Heart right ventricle (tissue), 16 donors: ENCODE data around the gene TMEM98. TPM values are rescaled to one million over a fixed set of nuclear protein-coding genes. Genes with fewer than 3 reads are reported as not detected.

Experiments
- ATAC-seq, 8 donors: fragments of 200-7000 bp; cut with Tn5 transposase; one replicate each; pipeline ENCODE4 v1.9.1; 2020; ENCODE audit warnings: mild to moderate bottlenecking in 8 of 8, moderate library complexity in 8 of 8, moderate number of reproducible peaks in 1 of 8
- DNase-seq, 2 donors: peaks; one replicate each; pipeline ENCODE4 v3.0.0-alpha.2; 2020
- H3K27ac ChIP-seq, 10 donors: fragments of 200-600 bp; sonication (generic) in 2 of 10; one replicate each; pipeline versions ENCODE4 v1.5.0 to v1.8.0; 2020 to 2022; ENCODE audit warnings: mild to moderate bottlenecking in 3 of 10
- H3K27me3 ChIP-seq, 7 donors: fragments of 200-600 bp; one replicate each; pipeline ENCODE4 v1.8.0; 2021 to 2022; ENCODE audit warnings: mild to moderate bottlenecking in 2 of 7
- H3K36me3 ChIP-seq, 9 donors: fragments of 200-600 bp; sonication (generic) in 1 of 9; one replicate each; pipeline versions ENCODE4 v1.5.0 to v1.8.0; 2020 to 2022; ENCODE audit warnings: mild to moderate bottlenecking in 2 of 9
- H3K4me1 ChIP-seq, 9 donors: fragments of 200-600 bp; sonication (generic) in 1 of 9; one replicate each; pipeline versions ENCODE4 v1.5.0 to v1.8.0; 2020 to 2022; ENCODE audit warnings: mild to moderate bottlenecking in 4 of 9
- H3K4me3 ChIP-seq, 10 donors: fragments of 200-600 bp; sonication (generic) in 2 of 10; one replicate each; pipeline versions ENCODE4 v1.5.0 to v1.8.0; 2020 to 2022; ENCODE audit warnings: mild to moderate bottlenecking in 7 of 10, moderate library complexity in 2 of 10
- H3K9me3 ChIP-seq, 11 donors: fragments of 200-600 bp in 10 of 11; sonication (generic) in 2 of 11; one replicate each; pipeline versions ENCODE4 v1.5.0 to v1.8.0; 2013 to 2022; ENCODE audit warnings: mild to moderate bottlenecking in 2 of 11, control low read depth in 1 of 11, moderate library complexity in 1 of 11
- CTCF ChIP-seq, 9 donors: fragments of 200-600 bp; sonication (generic) in 2 of 9; IDR thresholded peaks; one replicate each; pipeline versions ENCODE4 v1.5.0 to v1.8.0; 2021 to 2022; ENCODE audit warnings: antibody characterized with exemption in 9 of 9, mild to moderate bottlenecking in 5 of 9, moderate library complexity in 1 of 9
- WGBS, 2 donors: extraction: QIAGEN DNeasy Blood & Tissue Kit; methylation state at CpG; one replicate each; pipeline ENCODE4 v1.1.7; 2013; ENCODE audit warnings: inconsistent platforms in 1 of 2; 5-methylcytosine and 5-hydroxymethylcytosine counted together
- intact Hi-C, 10 donors: fragments of 100-400 bp; cut with DNase I; formaldehyde crosslinking; loops; one replicate each; pipeline versions ENCODE4 v1.11.1 to v1.14.2; 2022
- polyA plus RNA-seq, 2 donors: library from polyadenylated mRNA; stranded (reverse); fragments of 200-250 nt; gene quantifications; one replicate each; pipeline ENCODE4 v1.2.3, GENCODE V29; 2013
- total RNA-seq, 10 donors: library from RNA; stranded (reverse); fragmentation: NEBNext Ultra II Directional in 3 of 10; extraction: Animal tissue kit (Norgen Biotek cat#: 25700) in 3 of 10; gene quantifications; one replicate each; pipeline versions ENCODE4 v1.2.1 to v1.2.4, GENCODE V29; 2021 to 2023
- donor health status: Arrhythmogenic right ventricular cardiomyopathy.
- donor health status: ischemic (EF 13 %, LVEDD 7.1; RV severe dilation, severe dysfunction).
- donor health status: healthy with polysubstance abuse.
- donor health status: DM: no; HTN: yes; CAD: no.
- donor health status: DM: no; HTN: no; CAD: no.
- donor health status: ischemic (EF 25% LVEDD 6.9; RV normal size, moderate dysfunction).
- donor health status: ischemic (EF 25% LVEDD 5.7; RV mildly dilated, moderate dysfunction).
- donor health status: healthy.
- donor health status: DM: yes; HTN: yes; CAD: no.
- donor health status: Ischemic cardiomyopathy.
- donor health status: ischemic (EF 35%, LVEDD 5.7; RV mildly dilated, moderate dysfunction).
- donor health status: nonischemic (EF 11% LVEDD 7.7; RV severe dilation, severe dysfunction).
- donor health status: DM: yes; HTN: yes; CAD: no.
- donor health status: PGD.
- donor health status: ischemic (EF 29% LVEDD 5.4; RV normal size, mild dysfunction).
- donor health status: nonischemic (EF 23%, LVEDD 6.1; RV moderate dilation, normal function).

Gene TMEM98
- total and polyA plus RNA-seq, 12 donors = 5.2 to 19.5 (median 9.9) TPM

GRCh38 chr17:32894245-32894644 lies 33.7 kb upstream of the TMEM98 start:
- 21 to 23% methylated on average over 4 of the region's 4 CpGs for WGBS, 2 donors
- no peak for ATAC-seq

GRCh38 chr17:32896647-32897258 lies 31.2 kb upstream of the TMEM98 start:
- Histone ChIP-seq H3K27ac (no peak overlapping the region), H3K36me3 (no peaks in the 10 kb centered on the region), H3K27me3 (no peaks in the 10 kb centered on the region), H3K4me3 (no peak overlapping the region), H3K9me3 (no peaks in the 10 kb centered on the region), H3K4me1 (no peaks in the 10 kb centered on the region)
- DNase-seq (no peak), ATAC-seq (peak in 2 of 8 donors; percentile 6 to 33)
- WGBS, 2 donors = 74 to 93% methylated on average over 2 of the region's 2 CpGs
- intact Hi-C loops = no loop called here
- no peak for TF ChIP-seq CTCF (IDR thresholded peaks at IDR 0.05)

More at GRCh38 chr17:32894245-32894644, 33.7 kb upstream of the TMEM98 start:
- H3K9me3 ChIP-seq = no peaks in the 10 kb centered on the region
- no peak for DNase-seq
- no peak overlapping the region for H3K4me3 ChIP-seq
- no peaks in the 10 kb centered on the region for H3K36me3 ChIP-seq
- no peak overlapping the region for H3K27ac ChIP-seq
- H3K27me3 ChIP-seq = no peaks in the 10 kb centered on the region
- intact Hi-C loops = no loop called here
- TF ChIP-seq CTCF (IDR thresholded peaks at IDR 0.05) = no peak
- H3K4me1 ChIP-seq = no peaks in the 10 kb centered on the region

GRCh38 chr17:32899236-32900013 lies 28.5 kb upstream of the TMEM98 start:
- intact Hi-C loops = loop anchor here in 1 of 10 donors (10.0 kb wide), 1 partner anchor 235 kb away; no protein-coding TSS in a partner anchor
- TF ChIP-seq CTCF (IDR thresholded peaks at IDR 0.05) = no peak
- WGBS, 2 donors = 56 to 62% methylated on average over 2 of the region's 2 CpGs
- H3K36me3 ChIP-seq = no peaks in the 10 kb centered on the region
- peaks cover 0 to 6% (median 0%) of the 10 kb centered on the region in 7 donors for H3K27me3 ChIP-seq
- H3K27ac ChIP-seq = no peak overlapping the region
- no peak overlapping the region for H3K4me3 ChIP-seq
- DNase-seq = no peak
- no peak for ATAC-seq
- H3K9me3 ChIP-seq = no peaks in the 10 kb centered on the region
- H3K4me1 ChIP-seq = no peaks in the 10 kb centered on the region

GRCh38 chr17:32901743-32902142 lies 26.2 kb upstream of the TMEM98 start:
- intact Hi-C loops = loop anchor here in 1 of 10 donors (10.0 kb wide), 1 partner anchor 237 kb away; no protein-coding TSS in a partner anchor
- WGBS, 2 donors = 97% methylated on average over 4 of the region's 4 CpGs
- no peak overlapping the region for H3K4me3 ChIP-seq
- no peak for TF ChIP-seq CTCF (IDR thresholded peaks at IDR 0.05)
- DNase-seq = no peak
- no peak for ATAC-seq
- H3K27ac ChIP-seq = no peak overlapping the region
- H3K36me3 ChIP-seq = no peaks in the 10 kb centered on the region
- no peaks in the 10 kb centered on the region for H3K9me3 ChIP-seq
- H3K4me1 ChIP-seq = no peaks in the 10 kb centered on the region
- H3K27me3 ChIP-seq = peaks cover 0 to 6% (median 0%) of the 10 kb centered on the region in 7 donors
